K562 (cell line): ENCODE data around the gene SURF6.
"Not testable (repeated sequence)": the region's sequence is repeated elsewhere in the genome, so short reads cannot be mapped to it uniquely, and the experiment has no call there.

Experiments used
- ASH1L ChIP-seq: fragments of 450-650 bp; IDR thresholded peaks from 2 replicates; pipeline ENCODE4 v1.6.1; 2018; ENCODE audit warnings: borderline replicate concordance, mild to moderate bottlenecking, low read depth; ENCODE audit not compliant: partially characterized antibody
- CREB1 ChIP-seq, 2 experiments: sonication (generic) in 1 of 2; formaldehyde crosslinking in 1 of 2; IDR thresholded peaks; 2 replicates each; pipeline versions ENCODE4 v1.6.1 to v1.8.0; 2012 to 2022; ENCODE audit warnings: inconsistent platforms in 1 of 2, mild to moderate bottlenecking in 1 of 2, missing genetic modification reagents in 1 of 2, moderate library complexity in 1 of 2
- CTCF ChIP-seq, 3 experiments: IDR thresholded peaks in 2 of 3; conservative IDR thresholded peaks in 1 of 3; 2 replicates each; pipeline ENCODE4 v1.5.1; 2011 to 2012; ENCODE audit warnings: low read length in 3 of 3, mild to moderate bottlenecking in 3 of 3, control low read depth in 2 of 3, improper control_type of control experiment in 1 of 3, inconsistent platforms in 1 of 3, low read depth in 1 of 3, mixed read lengths in 1 of 3, moderate library complexity in 1 of 3; ENCODE audit not compliant: insufficient read depth in 2 of 3
- DNMT1 ChIP-seq: fragments of 450-650 bp; IDR thresholded peaks from 2 replicates; pipeline ENCODE4 v1.6.1; 2016; ENCODE audit warnings: antibody characterized with exemption, mild to moderate bottlenecking
- EP300 ChIP-seq: IDR thresholded peaks from 2 replicates; pipeline ENCODE4 v1.6.1; 2012; ENCODE audit warnings: low read length, improper control_type of control experiment
- ETV6 ChIP-seq, 3 experiments: fragments of 150-350 bp in 1 of 3; sonication (generic) in 1 of 3; formaldehyde crosslinking in 1 of 3; IDR thresholded peaks; 2 replicates each; pipeline versions ENCODE4 v1.6.1 to v1.8.0; 2014 to 2022; ENCODE audit warnings: borderline replicate concordance in 2 of 3, low read depth in 2 of 3, antibody characterized with exemption in 1 of 3, low read length in 1 of 3, mild to moderate bottlenecking in 1 of 3, missing genetic modification reagents in 1 of 3
- IFI16 ChIP-seq: fragments of 250-450 bp; sonication (Bioruptor Pico); IDR thresholded peaks from 2 replicates; pipeline ENCODE4 v2.1.2; 2022; ENCODE audit warnings: mild to moderate bottlenecking, inconsistent platforms
- MYC ChIP-seq, 2 experiments: fragments of 250-450 bp in 1 of 2; sonication (Bioruptor Pico) in 1 of 2; IDR thresholded peaks; 2 replicates each; pipeline versions ENCODE4 v1.5.1 to v1.6.1; 2012 to 2021; ENCODE audit warnings: low read depth in 2 of 2, borderline replicate concordance in 1 of 2, improper control_type of control experiment in 1 of 2, low read length in 1 of 2, mild to moderate bottlenecking in 1 of 2, moderate library complexity in 1 of 2
- SP2 ChIP-seq: IDR thresholded peaks from 2 replicates; pipeline ENCODE4 v1.6.1; 2011; ENCODE audit warnings: mild to moderate bottlenecking, low read depth, low read length, moderate library complexity; ENCODE audit not compliant: poor library complexity, severe bottlenecking; ENCODE audit errors: extremely low read depth
- ZBTB1 ChIP-seq: sonication (generic); formaldehyde crosslinking; IDR thresholded peaks from 2 replicates; pipeline ENCODE4 v1.8.1; 2023; ENCODE audit warnings: missing genetic modification reagents, low read depth, mild to moderate bottlenecking, borderline replicate concordance
- ZBTB17 ChIP-seq: fragments of 450-650 bp; formaldehyde crosslinking; IDR thresholded peaks from 2 replicates; pipeline ENCODE4 v1.4.0; 2020; ENCODE audit warnings: mild to moderate bottlenecking
- ZNF780A ChIP-seq: fragments of 250-450 bp; sonication (Bioruptor Pico); IDR thresholded peaks from 2 replicates; pipeline ENCODE4 v1.5.0; 2021; ENCODE audit warnings: mild to moderate bottlenecking
- TF ChIP-seq, protein P1 (sequence below): fragments of 250-450 bp; sonication (Bioruptor Pico); IDR thresholded peaks from 2 replicates; pipeline ENCODE4 v1.5.0; 2022; ENCODE audit warnings: mild to moderate bottlenecking
- TF ChIP-seq, protein P2 (sequence below): sonication (generic); formaldehyde crosslinking; IDR thresholded peaks from 2 replicates; pipeline ENCODE4 v1.8.1; 2022; ENCODE audit warnings: missing genetic modification reagents

DNA sequence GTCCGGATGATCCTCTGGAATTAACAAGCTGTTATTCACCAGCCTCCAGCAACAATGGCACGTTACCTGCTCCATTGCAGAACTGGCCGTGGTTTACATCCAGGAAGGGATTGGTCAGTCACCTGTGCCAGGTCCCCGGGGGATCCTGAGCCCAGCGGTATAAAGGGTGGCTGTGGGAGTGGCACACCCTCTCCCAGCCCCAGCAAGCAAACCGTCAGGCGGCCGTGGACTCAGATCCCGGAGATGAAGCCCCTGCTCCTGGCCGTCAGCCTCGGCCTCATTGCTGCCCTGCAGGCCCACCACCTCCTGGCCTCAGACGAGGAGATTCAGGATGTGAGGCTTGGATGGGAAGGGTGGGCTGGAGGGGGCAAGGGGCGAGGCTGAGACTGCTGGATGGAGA lies 18.4 kb downstream of the SURF6 start:
- TF ChIP-seq MYC (IDR thresholded peaks at IDR 0.05; ENCODE audit: low read depth, low read length); MYC (CRISPR knock-in tag; IDR thresholded peaks at IDR 0.05; ENCODE audit: borderline replicate concordance, low read depth); EP300; DNMT1; SP2; ZBTB17 (CRISPR knock-in tag); CTCF (IDR thresholded peaks at IDR 0.05 in 2 of 3, conservative IDR thresholded peaks at IDR 0.05 in 1 of 3; ENCODE audit: insufficient read depth in 2 of 3, low read depth in 1 of 3, low read length in 3 of 3); CREB1 (IDR thresholded peaks at IDR 0.05); CREB1 (CRISPR knock-in tag; IDR thresholded peaks at IDR 0.05); ZNF780A; IFI16 (CRISPR knock-in tag); ZBTB1 (CRISPR knock-in tag); ETV6 (IDR thresholded peaks at IDR 0.05; ENCODE audit: borderline replicate concordance in 1 of 2, low read depth in 2 of 2, low read length in 1 of 2); ETV6 (CRISPR knock-in tag; IDR thresholded peaks at IDR 0.05; ENCODE audit: borderline replicate concordance); ASH1L: not testable (repeated sequence)
- TF ChIP-seq, protein P1, sequence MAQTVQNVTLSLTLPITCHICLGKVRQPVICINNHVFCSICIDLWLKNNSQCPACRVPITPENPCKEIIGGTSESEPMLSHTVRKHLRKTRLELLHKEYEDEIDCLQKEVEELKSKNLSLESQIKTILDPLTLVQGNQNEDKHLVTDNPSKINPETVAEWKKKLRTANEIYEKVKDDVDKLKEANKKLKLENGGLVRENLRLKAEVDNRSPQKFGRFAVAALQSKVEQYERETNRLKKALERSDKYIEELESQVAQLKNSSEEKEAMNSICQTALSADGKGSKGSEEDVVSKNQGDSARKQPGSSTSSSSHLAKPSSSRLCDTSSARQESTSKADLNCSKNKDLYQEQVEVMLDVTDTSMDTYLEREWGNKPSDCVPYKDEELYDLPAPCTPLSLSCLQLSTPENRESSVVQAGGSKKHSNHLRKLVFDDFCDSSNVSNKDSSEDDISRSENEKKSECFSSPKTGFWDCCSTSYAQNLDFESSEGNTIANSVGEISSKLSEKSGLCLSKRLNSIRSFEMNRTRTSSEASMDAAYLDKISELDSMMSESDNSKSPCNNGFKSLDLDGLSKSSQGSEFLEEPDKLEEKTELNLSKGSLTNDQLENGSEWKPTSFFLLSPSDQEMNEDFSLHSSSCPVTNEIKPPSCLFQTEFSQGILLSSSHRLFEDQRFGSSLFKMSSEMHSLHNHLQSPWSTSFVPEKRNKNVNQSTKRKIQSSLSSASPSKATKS (CRISPR knock-in tag): not testable (repeated sequence)
- TF ChIP-seq, protein P2, sequence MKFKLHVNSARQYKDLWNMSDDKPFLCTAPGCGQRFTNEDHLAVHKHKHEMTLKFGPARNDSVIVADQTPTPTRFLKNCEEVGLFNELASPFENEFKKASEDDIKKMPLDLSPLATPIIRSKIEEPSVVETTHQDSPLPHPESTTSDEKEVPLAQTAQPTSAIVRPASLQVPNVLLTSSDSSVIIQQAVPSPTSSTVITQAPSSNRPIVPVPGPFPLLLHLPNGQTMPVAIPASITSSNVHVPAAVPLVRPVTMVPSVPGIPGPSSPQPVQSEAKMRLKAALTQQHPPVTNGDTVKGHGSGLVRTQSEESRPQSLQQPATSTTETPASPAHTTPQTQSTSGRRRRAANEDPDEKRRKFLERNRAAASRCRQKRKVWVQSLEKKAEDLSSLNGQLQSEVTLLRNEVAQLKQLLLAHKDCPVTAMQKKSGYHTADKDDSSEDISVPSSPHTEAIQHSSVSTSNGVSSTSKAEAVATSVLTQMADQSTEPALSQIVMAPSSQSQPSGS (CRISPR knock-in tag): not testable (repeated sequence)
